ENCODE data around the gene TMEM120B.
"Not testable (repeated sequence)": the region's sequence is repeated elsewhere in the genome, so short reads cannot be mapped to it uniquely, and the experiment has no call there.

Gene TMEM120B

GRCh38 chr12:121712461-121713256 is at the start of gene TMEM120B:
TSS of gene TMEM120B (plus strand) at chr12:121712752. CDS start at chr12:121712896, 144 bp downstream.
- DNase-seq = peak; percentile 80

DNA sequence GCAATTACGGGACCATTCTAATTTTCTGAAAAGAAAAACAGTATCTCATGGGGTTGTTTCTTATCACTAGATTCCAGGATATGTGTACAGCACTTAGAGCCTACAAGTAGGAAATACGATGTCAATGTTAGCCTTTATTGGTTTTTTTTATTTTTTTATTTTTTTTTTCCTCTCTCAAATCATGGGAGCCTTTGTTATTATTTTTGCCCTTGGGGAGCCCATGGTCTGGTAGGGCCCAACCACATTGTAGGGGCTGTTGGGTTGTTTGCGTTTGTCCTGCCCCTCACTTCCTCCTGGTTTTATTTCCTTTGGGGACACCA is 49.0 kb upstream of the TMEM120B start:
- no peak for DNase-seq

GRCh38 chr12:121666829-121667228 is 45.7 kb upstream of the TMEM120B start:
- DNase-seq = not testable (repeated sequence)

- peak; percentile 64 for DNase-seq
Observed at GRCh38 chr12:121668750-121669520, 43.6 kb upstream of the TMEM120B start.

- no peak for DNase-seq
Observed at GRCh38 chr12:121669521-121669900, 43.0 kb upstream of the TMEM120B start, which contains the start of gene MORN3. TSS of gene MORN3 (minus strand) at chr12:121669654. CDS start at chr12:121669483, 171 bp downstream.

DNA sequence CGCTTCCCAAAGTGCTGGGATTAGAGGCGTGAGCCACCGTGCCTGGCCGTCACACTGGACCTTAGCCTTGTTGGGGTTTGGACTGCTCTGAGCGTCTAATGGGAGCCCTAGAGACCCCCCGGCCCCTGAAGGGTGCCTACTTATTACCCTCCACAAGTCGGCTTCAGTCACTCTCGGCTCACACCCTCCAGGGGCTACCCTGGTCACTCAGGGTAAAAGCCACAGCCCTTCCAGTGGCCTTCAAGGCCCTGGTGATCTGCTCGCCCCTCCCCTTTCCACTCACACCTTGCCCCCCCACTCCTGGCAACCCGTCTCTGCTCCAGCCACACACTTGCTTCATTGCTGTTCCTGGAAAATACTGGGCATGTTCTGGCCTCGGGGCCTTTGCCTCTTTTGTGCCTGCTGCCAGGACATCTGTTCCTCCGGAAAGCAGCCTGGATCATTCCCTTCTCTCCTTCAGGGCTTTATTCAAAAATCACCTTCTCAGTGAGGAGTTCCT is 39.5 kb upstream of the TMEM120B start:
- no peak for DNase-seq

GRCh38 chr12:121676190-121676589 is 36.4 kb upstream of the TMEM120B start:
- DNase-seq = no peak

DNA sequence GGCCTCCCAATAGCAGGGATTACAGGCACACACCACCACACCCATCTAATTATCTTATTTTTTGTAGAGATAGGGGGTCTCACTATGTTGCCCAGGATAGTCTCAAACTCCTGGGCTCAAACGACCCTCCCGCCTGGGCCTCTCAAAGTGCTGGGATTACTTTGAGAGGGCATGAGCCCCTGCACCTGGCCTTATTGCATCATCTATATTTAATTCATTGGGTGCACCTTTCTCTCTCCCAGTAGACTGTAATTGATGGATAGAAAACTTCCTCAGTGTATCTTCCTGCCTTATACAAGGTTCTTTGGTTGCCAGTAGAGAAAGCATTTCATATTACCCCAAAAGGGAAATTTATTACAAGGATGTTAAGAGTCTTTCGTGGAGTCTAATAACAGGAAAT is 34.2 kb upstream of the TMEM120B start:
- no peak for DNase-seq

DNA sequence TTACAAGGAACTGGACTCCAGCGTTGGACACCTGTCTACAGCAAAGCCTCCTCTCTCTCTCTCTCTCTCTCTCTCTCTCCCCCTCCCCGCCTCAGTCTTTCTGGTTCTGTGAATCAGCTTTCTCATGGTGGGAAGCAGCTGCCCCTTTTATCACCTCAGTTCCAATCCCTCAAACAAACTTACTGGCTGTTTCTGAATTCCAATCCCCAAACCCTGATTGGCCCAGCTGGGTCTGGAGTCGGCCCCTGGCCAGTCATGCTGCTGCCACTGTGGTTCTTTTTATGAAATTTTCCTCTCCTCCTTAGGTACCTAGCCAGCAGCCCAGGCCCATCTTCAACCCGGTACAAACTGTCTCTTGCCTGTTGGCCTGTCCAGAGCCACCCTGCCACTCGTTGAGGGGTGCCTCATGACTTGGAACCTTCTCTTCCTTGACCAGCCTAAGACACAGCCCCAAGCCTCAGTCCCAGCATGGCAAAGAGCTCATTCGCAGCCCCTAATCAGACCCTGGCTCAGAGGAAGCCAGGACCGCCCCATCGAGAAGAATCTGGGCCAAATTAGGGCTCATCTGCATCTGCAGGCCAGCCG is 33.7 kb upstream of the TMEM120B start:
- DNase-seq = no peak

- DNase-seq = not testable (repeated sequence)
Observed at GRCh38 chr12:121679661-121680197, 32.8 kb upstream of the TMEM120B start.

GRCh38 chr12:121688966-121689365 is 23.6 kb upstream of the TMEM120B start:
- DNase-seq = no peak

DNA sequence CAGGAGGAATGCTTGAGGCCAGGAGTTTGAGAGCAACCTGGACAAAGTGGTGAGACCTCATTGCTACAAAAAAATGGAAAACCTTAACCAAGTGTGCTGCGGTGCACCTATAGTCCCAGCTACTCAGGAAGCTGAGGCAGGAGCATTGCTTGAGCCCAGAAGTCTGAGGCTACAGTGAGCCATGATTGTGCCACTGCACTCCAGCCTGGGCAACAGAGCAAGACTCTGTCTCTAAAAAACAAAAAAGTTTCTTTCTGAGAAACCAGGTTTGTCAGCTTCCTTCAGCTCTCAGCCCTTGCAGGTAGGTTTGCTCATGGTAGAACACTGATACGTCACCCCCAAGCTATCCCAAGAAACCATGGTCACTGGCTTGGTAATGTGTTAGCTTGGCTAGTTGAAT is 23.1 kb upstream of the TMEM120B start:
- no peak for DNase-seq

- not testable (repeated sequence) for DNase-seq
Observed at GRCh38 chr12:121692744-121693143, 19.8 kb upstream of the TMEM120B start.

DNA sequence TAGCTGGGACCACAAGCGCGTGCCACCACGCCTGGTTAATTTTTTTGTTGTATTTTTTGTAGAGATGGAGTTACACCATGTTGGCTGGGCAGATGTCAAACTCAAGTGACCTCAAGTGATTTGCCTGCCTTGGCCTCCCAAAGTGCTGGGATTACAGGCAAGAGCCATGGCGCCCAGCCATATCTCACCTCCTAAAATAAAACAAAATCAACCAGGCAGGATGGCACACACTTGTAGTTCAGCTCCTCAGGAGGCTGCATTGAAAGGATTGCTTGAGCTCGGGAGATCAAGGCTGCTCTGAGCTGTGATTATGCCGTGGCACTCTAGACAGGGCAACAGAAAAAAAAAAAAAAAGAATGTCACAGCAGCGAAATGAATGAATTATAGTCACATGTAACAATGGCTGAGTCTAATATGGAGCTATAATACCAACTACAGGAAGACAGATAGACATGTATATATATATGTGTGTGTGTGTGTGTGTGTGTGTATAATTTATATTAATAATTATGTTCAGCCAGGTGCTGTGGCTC is 19.3 kb upstream of the TMEM120B start:
- DNase-seq = no peak

DNA sequence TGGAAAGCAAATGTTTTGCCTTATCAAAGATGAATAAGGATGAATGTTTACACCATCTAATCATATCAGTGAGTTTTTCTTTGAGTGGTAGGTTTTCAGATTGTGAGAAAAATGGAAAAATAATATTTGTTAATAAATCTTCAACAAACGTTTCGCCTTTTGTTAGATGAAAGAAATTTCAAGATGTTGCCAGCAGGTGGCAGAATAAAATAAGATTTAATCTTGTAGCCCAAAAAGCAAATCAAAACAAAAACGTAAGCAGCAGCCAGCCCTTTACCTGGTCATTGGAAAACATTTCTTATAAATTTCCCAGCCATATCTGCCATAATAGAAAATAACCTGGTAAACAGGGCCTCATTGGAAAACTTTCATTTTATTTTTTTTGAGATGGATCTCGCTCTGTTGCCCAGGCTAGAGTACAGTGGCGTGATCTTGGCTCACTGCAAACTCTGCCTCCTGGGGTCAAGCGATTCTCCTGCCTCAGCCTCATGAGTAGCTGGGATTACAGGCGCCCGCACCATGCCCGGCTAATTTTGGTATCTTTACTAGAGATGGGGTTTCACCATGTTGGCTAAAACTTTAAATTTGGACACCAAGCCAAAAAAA is 15.4 kb upstream of the TMEM120B start:
- DNase-seq = no peak

DNA sequence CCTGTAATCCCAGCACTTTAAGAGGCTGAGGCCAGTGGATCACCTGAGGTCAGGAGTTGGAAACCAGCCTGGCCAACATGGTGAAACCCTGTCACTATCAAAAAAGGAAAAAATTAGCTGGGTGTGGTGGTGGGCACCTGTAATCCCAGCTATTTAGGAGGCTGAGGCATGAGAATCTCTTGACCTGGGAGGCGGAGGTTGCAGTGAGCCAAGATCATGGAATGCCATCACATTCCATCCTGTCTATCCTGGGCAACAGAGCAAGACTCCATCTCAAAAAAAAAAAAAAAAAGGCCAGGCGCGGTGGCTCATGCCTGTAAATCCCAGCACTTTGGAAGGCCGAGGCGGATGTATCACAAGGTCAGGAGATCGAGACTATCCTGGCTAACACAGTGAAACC is 14.7 kb upstream of the TMEM120B start:
- not testable (repeated sequence) for DNase-seq

DNA sequence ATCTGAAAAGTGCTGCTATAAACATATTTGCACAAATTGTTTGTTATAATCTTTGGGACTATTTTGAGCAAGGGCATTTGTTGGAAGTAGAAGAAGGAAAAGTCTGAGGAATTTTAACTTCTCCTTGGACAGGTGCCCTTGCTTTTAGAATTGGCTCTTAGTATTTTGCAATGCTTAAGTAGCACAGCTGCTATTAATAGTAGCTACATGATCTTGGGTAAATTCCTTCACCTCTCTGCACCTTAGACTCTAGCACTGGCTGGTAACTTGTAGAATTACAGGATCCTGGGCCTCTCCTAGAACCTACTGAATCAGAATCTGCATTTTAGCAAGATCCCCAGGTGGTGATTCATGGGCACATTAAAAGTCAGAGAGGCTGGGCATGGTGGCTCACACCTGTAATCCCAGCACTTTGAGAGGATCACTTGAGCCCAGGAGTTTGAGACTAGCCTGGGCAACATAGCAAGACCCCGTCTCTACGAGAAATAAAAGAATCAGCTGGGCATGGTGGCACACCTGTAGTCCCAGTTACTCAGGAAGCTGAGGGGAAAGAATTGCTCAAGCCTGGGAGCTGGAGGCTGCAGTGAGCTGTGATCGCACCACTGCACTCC is 10.8 kb upstream of the TMEM120B start:
- DNase-seq = no peak

- no peak for DNase-seq
Observed at GRCh38 chr12:121702944-121703343, 9.6 kb upstream of the TMEM120B start.

DNA sequence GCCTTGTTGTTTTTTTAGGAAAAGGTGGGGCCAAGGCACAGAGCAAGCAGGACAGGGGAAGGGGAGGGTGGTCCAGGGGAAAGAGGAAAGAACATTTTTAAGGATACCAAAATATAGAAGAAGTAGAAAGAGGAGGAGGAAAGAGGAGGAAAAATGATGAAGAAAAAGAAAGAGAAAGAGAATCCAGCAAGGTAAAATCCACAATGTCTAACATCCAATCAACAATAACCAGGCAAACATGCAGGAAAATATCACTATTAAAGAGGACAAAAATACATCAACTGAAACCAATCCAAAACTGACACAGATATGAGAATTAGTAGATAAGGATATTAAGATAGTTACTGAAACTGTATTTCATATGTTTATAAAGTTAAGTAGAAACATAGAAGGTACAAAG is 7.0 kb upstream of the TMEM120B start:
- no peak for DNase-seq

DNA sequence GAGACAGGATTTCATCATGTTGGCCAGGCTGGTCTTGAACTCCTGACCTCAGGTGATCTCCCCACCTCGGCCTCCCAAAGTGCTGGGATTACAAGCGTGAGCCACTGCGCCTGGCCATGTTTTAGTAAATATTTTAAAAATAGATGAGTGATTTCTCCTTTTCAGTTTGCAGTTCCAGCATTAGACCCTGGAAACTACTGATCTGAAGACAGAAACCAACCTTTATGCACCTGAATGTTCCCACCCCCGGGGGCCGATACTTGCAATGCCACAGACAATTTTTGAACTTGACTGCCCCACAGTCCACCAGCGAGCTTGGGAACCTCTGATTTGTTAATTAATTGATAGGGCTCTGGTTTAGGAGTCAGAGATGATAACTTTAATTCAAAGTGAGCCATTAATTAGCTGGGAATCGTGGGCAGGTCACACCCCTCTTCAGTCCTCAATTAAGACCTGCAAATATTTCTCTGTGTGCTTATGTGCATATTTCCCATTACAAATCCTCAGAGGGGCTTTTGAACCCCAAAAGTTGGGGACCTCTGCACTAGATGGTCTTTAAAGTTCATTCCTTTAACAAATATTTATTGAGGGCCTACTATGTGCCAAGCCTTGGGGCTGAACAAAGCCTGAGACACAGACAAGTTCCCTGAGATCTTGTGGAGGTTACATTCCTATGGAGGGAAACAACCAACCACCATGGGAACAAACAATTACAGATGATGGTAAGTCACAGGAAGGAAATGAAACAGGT is 4.1 kb upstream of the TMEM120B start:
- no peak for DNase-seq

GRCh38 chr12:121709064-121709424 is 3.5 kb upstream of the TMEM120B start:
- DNase-seq = not testable (repeated sequence)

Data from activated CD4-positive, alpha-beta T cell treated with anti-CD3 and anti-CD28 coated beads, Interleukin-2, amount 50 U/mL, for 1 hour (primary cell).